ENCODE data around the gene YWHAG. TPM values are rescaled to one million over a fixed set of nuclear protein-coding genes. Genes with fewer than 3 reads are reported as not detected.

Gene YWHAG
- total and polyA plus RNA-seq, 11 donors, result 85.5 to 282 (median 189) TPM

- intact Hi-C loops (cut with DNase I), result loop anchor here in 1 of 10 donors (2.0 kb wide), 1 partner anchor 15 kb away; no protein-coding TSS in a partner anchor
- Histone ChIP-seq H3K36me3 (peaks cover 0 to 79% (median 68%) of the 10 kb centered on the region in 9 donors), H3K27ac (no peak overlapping the region), H3K4me1 (peaks cover 7 to 85% (median 53%) of the 10 kb centered on the region in 12 donors), H3K4me3 (no peak overlapping the region), H3K27me3 (no peaks in the 10 kb centered on the region), H3K9me3 (no peaks in the 10 kb centered on the region)
- TF ChIP-seq CTCF (IDR thresholded peaks at IDR 0.05), result no peak
- TF ChIP-seq POLR2A (IDR thresholded peaks at IDR 0.05), result no peak
- ATAC-seq (no peak), DNase-seq (no peak)
- WGBS, 4 donors, result 59 to 67% (median 65%) methylated on average over 5 of the region's 5 CpGs
Observed at GRCh38 chr7:76347710-76348109, 11.1 kb downstream of the YWHAG start.

- Histone ChIP-seq H3K27me3 (no peaks in the 10 kb centered on the region), H3K9me3 (no peaks in the 10 kb centered on the region), H3K27ac (peak overlapping the region in 11 of 12 donors; percentile 1 to 54 (median 28)), H3K4me3 (no peak overlapping the region), H3K4me1 (peaks cover 6 to 85% (median 51%) of the 10 kb centered on the region in 12 donors), H3K36me3 (peaks cover 0 to 89% (median 68%) of the 10 kb centered on the region in 9 donors)
- intact Hi-C loops (cut with DNase I), result no loop called here
- TF ChIP-seq POLR2A (IDR thresholded peaks at IDR 0.05) (no peak), CTCF (IDR thresholded peaks at IDR 0.05) (no peak)
- peak in 2 of 4 donors; percentile 61 to 66 for ATAC-seq
- DNase-seq, result no peak
- WGBS, 4 donors, result 51 to 60% (median 58%) methylated on average over 8 of the region's 8 CpGs
Observed at GRCh38 chr7:76346778-76347177, 12.0 kb downstream of the YWHAG start.

GRCh38 chr7:76346097-76346496 is 12.7 kb downstream of the YWHAG start:
- WGBS, 4 donors, result 69 to 78% (median 75%) methylated on average over 6 of the region's 6 CpGs
- no peak for TF ChIP-seq POLR2A (IDR thresholded peaks at IDR 0.05)
- no peak for TF ChIP-seq CTCF (IDR thresholded peaks at IDR 0.05)
- intact Hi-C loops (cut with DNase I), result no loop called here
- Histone ChIP-seq H3K27me3 (no peaks in the 10 kb centered on the region), H3K4me3 (no peak overlapping the region), H3K27ac (peak overlapping the region in 7 of 12 donors; percentile 1 to 54 (median 37)), H3K9me3 (no peaks in the 10 kb centered on the region), H3K36me3 (peaks cover 0 to 92% (median 68%) of the 10 kb centered on the region in 9 donors), H3K4me1 (peaks cover 6 to 85% (median 51%) of the 10 kb centered on the region in 12 donors)
- ATAC-seq (peak in 3 of 4 donors; percentile 14 to 56 (median 30)), DNase-seq (no peak)

- H3K27ac ChIP-seq, result no peak overlapping the region
- no peak for ATAC-seq
- no peaks in the 10 kb centered on the region for H3K27me3 ChIP-seq
- TF ChIP-seq CTCF (IDR thresholded peaks at IDR 0.05) (no peak), POLR2A (IDR thresholded peaks at IDR 0.05) (no peak)
- intact Hi-C loops (cut with DNase I), result no loop called here
- H3K4me3 ChIP-seq, result no peak overlapping the region
- no peaks in the 10 kb centered on the region for H3K9me3 ChIP-seq
- peaks cover 10 to 91% (median 55%) of the 10 kb centered on the region in 12 donors for H3K4me1 ChIP-seq
- DNase-seq, result no peak
- 89 to 98% (median 96%) methylated on average over 6 of the region's 6 CpGs for WGBS, 4 donors
- peaks cover 0 to 90% (median 61%) of the 10 kb centered on the region in 9 donors for H3K36me3 ChIP-seq
Observed at GRCh38 chr7:76343931-76344321, 14.9 kb downstream of the YWHAG start.

All from heart left ventricle (tissue), 16 donors.